ENCODE measurements around the gene RUNX1.

The RUNX1 gene

GRCh38 chr21:34843562-34843961 is 205.5 kb downstream of the RUNX1 start:
- DNase-seq (ENCODE audit: insufficient read length), result no peak
- no peak for FAIRE-seq
- TF ChIP-seq POLR2A (IDR thresholded peaks at IDR 0.05; ENCODE audit: low read depth, low read length), result no peak

- no peak for TF ChIP-seq TAF1 (IDR thresholded peaks at IDR 0.05; ENCODE audit: borderline replicate concordance, low read depth, low read length)
- TF ChIP-seq POLR2AphosphoS5 (IDR thresholded peaks at IDR 0.05; ENCODE audit: low read depth, low read length), result no peak
- no peak for TF ChIP-seq POLR2A (IDR thresholded peaks at IDR 0.05; ENCODE audit: low read depth, low read length)
- no peak for DNase-seq (ENCODE audit: insufficient read length)
- FAIRE-seq, result no peak
These were observed 207.9 kb downstream of the RUNX1 start for GRCh38 chr21:34841154-34841553.

DNA sequence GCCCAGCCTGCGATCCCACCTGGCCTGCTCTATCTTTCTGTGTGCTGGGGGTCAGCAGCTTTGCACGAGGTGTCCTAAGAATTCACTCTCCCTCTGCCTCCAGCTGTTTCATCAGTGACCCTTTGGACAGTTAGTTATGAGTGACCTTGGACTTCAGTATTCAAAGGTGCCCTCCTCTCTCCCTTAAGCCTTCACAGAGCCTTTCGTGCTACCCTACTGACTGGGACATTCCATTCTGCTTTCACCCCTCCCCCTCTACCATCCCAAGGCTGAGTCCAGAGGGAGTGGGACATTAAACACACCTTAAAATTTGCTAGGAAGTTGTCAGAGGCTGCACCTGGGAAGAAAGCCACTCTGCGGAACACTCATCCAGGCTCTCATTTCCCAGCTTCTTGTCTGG is 208.4 kb downstream of the RUNX1 start:
- TF ChIP-seq TAF1 (IDR thresholded peaks at IDR 0.05; ENCODE audit: borderline replicate concordance, low read depth, low read length) (no peak), POLR2A (IDR thresholded peaks at IDR 0.05; ENCODE audit: low read depth, low read length) (no peak), POLR2AphosphoS5 (IDR thresholded peaks at IDR 0.05; ENCODE audit: low read depth, low read length) (no peak)
- FAIRE-seq (no peak), DNase-seq (ENCODE audit: insufficient read length) (no peak)

DNA sequence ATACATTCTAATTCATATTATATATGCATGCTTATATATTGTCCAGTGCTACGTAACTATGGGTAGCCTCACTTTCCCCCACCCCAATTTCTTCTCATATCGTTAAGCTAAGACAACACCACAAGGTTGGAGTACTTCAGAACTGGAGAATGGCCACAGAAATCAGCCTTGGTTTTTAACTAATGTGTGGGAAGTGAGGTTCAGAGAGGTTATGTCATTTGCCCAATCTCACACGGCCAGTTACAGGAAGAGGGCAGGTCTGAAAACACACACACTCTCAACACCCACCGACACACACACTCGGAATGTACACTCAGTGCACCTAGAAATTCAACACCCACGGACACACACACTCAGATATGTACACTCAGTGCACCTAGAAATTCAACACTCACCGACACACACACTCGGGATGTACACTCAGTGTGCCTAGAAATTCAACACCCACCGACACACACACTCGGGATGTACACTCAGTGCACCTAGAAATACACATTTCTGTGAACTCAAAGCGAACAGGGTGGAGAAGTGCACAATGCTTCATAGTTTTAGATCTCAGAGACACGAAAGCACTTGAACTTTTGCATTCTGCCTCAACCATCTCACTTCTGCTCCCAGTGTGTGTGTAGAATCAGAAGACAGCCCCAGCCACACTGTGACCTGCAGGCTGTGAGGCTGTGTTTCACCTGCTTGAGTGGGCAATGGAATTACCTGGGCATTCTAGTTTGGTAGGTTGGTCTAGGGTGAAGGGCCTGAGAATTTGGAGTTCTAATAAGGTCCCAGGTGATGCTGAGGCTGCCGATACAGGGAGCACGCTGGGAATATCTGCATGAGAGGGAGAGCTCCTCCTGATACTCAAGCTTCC is 209.9 kb downstream of the RUNX1 start:
- TF ChIP-seq TAF1 (IDR thresholded peaks at IDR 0.05; ENCODE audit: borderline replicate concordance, low read depth, low read length), result no peak
- no peak for TF ChIP-seq POLR2A (IDR thresholded peaks at IDR 0.05; ENCODE audit: low read depth, low read length)
- no peak for TF ChIP-seq POLR2AphosphoS5 (IDR thresholded peaks at IDR 0.05; ENCODE audit: low read depth, low read length)
- DNase-seq (ENCODE audit: insufficient read length) (no peak), FAIRE-seq (no peak)

GRCh38 chr21:34836933-34837505 is 212.1 kb downstream of the RUNX1 start:
- no peak for FAIRE-seq
- no peak for DNase-seq (ENCODE audit: insufficient read length)
- TF ChIP-seq TAF1 (IDR thresholded peaks at IDR 0.05; ENCODE audit: borderline replicate concordance, low read depth, low read length) (no peak), POLR2A (IDR thresholded peaks at IDR 0.05; ENCODE audit: low read depth, low read length) (no peak)

DNA sequence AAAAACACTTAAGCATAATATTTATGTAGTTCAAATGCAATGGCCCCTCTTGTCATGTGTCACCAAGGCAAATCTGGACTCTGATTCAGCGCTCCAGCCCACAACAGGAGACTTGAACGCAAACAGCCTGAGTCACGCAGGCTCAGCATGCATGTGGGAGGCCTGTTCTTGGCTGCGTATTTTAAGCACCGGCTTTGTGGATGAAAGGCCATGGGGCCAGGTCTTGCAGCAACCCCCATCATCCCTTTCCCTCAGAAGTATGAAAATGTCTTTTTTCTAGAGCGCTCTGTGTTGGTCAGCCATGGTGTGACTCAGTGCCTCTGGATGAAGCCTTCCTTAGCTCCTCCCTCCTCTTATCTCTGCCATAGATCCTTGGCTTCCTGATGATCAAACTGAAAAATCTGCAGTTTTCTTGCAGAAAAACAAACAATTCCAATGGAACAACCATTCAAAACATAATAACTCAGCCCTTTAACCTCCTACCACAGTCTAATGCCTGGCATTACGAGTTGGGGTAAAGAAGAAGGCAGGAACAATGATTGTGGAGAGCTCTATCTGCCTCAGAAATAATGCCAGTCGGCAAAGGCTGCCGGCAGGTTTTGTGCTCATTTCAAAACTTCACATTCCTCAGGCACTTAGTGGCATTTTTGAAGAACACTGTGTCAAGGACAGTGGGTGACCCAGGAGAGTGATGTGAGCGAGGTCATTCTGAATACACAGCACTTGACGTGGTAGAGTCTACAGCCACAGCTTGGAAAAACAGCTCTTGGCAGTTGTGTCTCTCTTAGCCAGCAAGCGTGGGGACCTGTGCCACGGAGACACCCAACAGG is 212.8 kb downstream of the RUNX1 start:
- FAIRE-seq (no peak), DNase-seq (ENCODE audit: insufficient read length) (no peak)
- TF ChIP-seq TAF1 (IDR thresholded peaks at IDR 0.05; ENCODE audit: borderline replicate concordance, low read depth, low read length) (no peak), POLR2A (IDR thresholded peaks at IDR 0.05; ENCODE audit: low read depth, low read length) (no peak), POLR2AphosphoS5 (IDR thresholded peaks at IDR 0.05; ENCODE audit: low read depth, low read length) (no peak)

- FAIRE-seq (no peak), DNase-seq (ENCODE audit: insufficient read length) (no peak)
- TF ChIP-seq TAF1 (IDR thresholded peaks at IDR 0.05; ENCODE audit: borderline replicate concordance, low read depth, low read length) (no peak), POLR2A (IDR thresholded peaks at IDR 0.05; ENCODE audit: low read depth, low read length) (no peak), POLR2AphosphoS5 (IDR thresholded peaks at IDR 0.05; ENCODE audit: low read depth, low read length) (no peak)
These were observed 213.6 kb downstream of the RUNX1 start for GRCh38 chr21:34835526-34835925.

GRCh38 chr21:34834852-34835501 is 214.1 kb downstream of the RUNX1 start:
- FAIRE-seq (no peak), DNase-seq (ENCODE audit: insufficient read length) (no peak)
- TF ChIP-seq POLR2AphosphoS5 (IDR thresholded peaks at IDR 0.05; ENCODE audit: low read depth, low read length) (no peak), POLR2A (IDR thresholded peaks at IDR 0.05; ENCODE audit: low read depth, low read length) (no peak), TAF1 (IDR thresholded peaks at IDR 0.05; ENCODE audit: borderline replicate concordance, low read depth, low read length) (no peak)

GRCh38 chr21:34834290-34834689 is 214.8 kb downstream of the RUNX1 start:
- TF ChIP-seq POLR2A (IDR thresholded peaks at IDR 0.05; ENCODE audit: low read depth, low read length) (no peak), TAF1 (IDR thresholded peaks at IDR 0.05; ENCODE audit: borderline replicate concordance, low read depth, low read length) (no peak), POLR2AphosphoS5 (IDR thresholded peaks at IDR 0.05; ENCODE audit: low read depth, low read length) (no peak)
- no peak for DNase-seq (ENCODE audit: insufficient read length)
- no peak for FAIRE-seq

- DNase-seq (ENCODE audit: insufficient read length) (no peak), FAIRE-seq (no peak)
- TF ChIP-seq POLR2AphosphoS5 (IDR thresholded peaks at IDR 0.05; ENCODE audit: low read depth, low read length), result no peak
- no peak for TF ChIP-seq TAF1 (IDR thresholded peaks at IDR 0.05; ENCODE audit: borderline replicate concordance, low read depth, low read length)
- TF ChIP-seq POLR2A (IDR thresholded peaks at IDR 0.05; ENCODE audit: low read depth, low read length), result no peak
These were observed 215.6 kb downstream of the RUNX1 start for GRCh38 chr21:34833465-34833864.
